Right lobe of liver (tissue), 6 donors: ENCODE measurements around the gene HIF3A. TPM values are rescaled to one million over a fixed set of nuclear protein-coding genes. Genes with fewer than 3 reads are reported as not detected.

Source experiments
- ATAC-seq, 4 donors: fragments of 200-7000 bp; cut with Tn5 transposase; one replicate each; pipeline ENCODE4 v1.9.1; 2020; ENCODE audit warnings: mild to moderate bottlenecking in 4 of 4, moderate library complexity in 4 of 4
- DNase-seq, 3 donors: peaks; one replicate each; pipeline ENCODE4 v3.0.0-alpha.2; 2020
- H3K27ac ChIP-seq, 3 donors: fragments of 200-600 bp; one replicate each; pipeline ENCODE4 v1.8.0; 2022
- H3K27me3 ChIP-seq, 2 donors: fragments of 200-600 bp; one replicate each; pipeline ENCODE4 v1.8.0; 2022
- H3K36me3 ChIP-seq, 4 donors: fragments of 200-600 bp; sonication (generic) in 1 of 4; one replicate each; pipeline versions ENCODE4 v1.5.1 to v1.8.0; 2017 to 2022; ENCODE audit warnings: control low read depth in 1 of 4
- H3K4me1 ChIP-seq, 4 donors: fragments of 200-600 bp; sonication (generic) in 1 of 4; one replicate each; pipeline versions ENCODE4 v1.5.1 to v1.8.0; 2017 to 2022; ENCODE audit warnings: control low read depth in 1 of 4
- H3K4me3 ChIP-seq, 3 donors: fragments of 200-600 bp; one replicate each; pipeline ENCODE4 v1.8.0; 2022
- H3K9me3 ChIP-seq, 4 donors: fragments of 200-600 bp; sonication (generic) in 1 of 4; one replicate each; pipeline versions ENCODE4 v1.5.1 to v1.8.0; 2017 to 2022; ENCODE audit warnings: control low read depth in 1 of 4
- POLR2A ChIP-seq: fragments of 450-650 bp; IDR thresholded peaks from one replicate; pipeline ENCODE4 v1.6.1; 2017; ENCODE audit warnings: antibody characterized with exemption, mild to moderate bottlenecking
- WGBS: methylation state at CpG from one replicate; pipeline ENCODE4 v1.1.6; 2018; ENCODE audit warnings: low coverage, low lambda C conversion rate; ENCODE audit not compliant: insufficient coverage; ENCODE audit errors: missing lambda C conversion rate; 5-methylcytosine and 5-hydroxymethylcytosine counted together
- intact Hi-C, 2 donors: fragments of 100-400 bp; cut with DNase I; formaldehyde crosslinking; loops; one replicate each; pipeline versions ENCODE4 v1.11.2 to v1.14.1; 2022
- total RNA-seq, 6 experiments: library from RNA; depleted of rRNA in 2 of 6; stranded (reverse); fragments of >200 nt in 2 of 6; fragmentation: NEBNext Ultra II Directional in 3 of 6; extraction: Animal tissue kit (Norgen Biotek cat#: 25700) in 3 of 6; gene quantifications; one replicate each; pipeline versions ENCODE4 v1.1.0 to v1.2.4, GENCODE V29; 2016 to 2023
- TF ChIP-seq, protein P1 (sequence below), 4 donors: fragments of 200-600 bp in 3 of 4; fragments of 450-650 bp in 1 of 4; IDR thresholded peaks; one replicate each; pipeline versions ENCODE4 v1.5.1 to v1.8.0; 2016 to 2022; ENCODE audit warnings: antibody characterized with exemption in 4 of 4, mild to moderate bottlenecking in 2 of 4
- donor health status: DM: no; HTN: yes; CAD: no.
- donor health status: DM: no; HTN: no; CAD: no.
- donor health status: DM: no; HTN: no; CAD: no.
- donor health status: DM: no; HTN: yes; CAD: no.
- donor health status: DM: no; HTN: yes; CAD: no.

The HIF3A gene
- total RNA-seq, 6 experiments from 2014 or later, result 0.47 to 9.2 (median 4.5) TPM

DNA sequence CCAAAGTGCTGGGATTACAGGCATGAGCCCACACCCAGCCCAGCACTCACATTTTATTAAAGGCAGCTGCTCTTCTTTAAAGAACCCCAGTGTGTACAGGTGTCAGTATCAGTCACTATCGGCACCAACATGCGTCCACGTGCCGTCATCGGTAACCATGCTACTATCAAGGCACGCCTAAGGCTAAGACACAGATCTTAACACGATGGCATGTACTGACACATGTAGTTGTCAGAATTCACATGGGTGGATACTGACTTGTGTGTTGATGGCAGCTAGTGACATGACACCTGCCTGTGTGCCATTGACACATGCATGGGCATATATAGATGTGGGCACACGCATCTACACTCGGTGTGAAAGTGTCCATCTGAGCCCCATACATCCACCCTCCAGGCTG is 12.2 kb upstream of the HIF3A start:
- Histone ChIP-seq H3K9me3 (no peaks in the 10 kb centered on the region), H3K27ac (no peak overlapping the region)

DNA sequence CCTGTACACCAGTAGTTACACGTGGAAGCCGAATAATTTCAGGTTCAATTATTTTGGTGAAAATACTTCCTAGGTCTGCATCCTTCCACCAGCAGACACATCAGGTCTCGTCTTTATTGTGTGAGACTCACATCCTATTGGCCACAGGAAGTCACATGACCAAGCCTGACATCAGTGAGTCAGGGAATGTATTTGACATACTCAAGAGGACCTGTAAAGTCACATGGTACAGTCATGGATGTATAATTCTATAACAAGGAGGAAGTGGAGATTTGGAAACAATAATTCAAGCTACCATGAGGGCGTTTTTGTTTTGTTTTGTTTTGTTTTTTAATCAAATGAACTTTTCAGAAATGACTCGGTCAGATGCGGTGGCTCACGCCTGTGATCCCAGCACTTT is 9.3 kb upstream of the HIF3A start:
- Histone ChIP-seq H3K9me3 (no peaks in the 10 kb centered on the region), H3K27me3 (no peaks in the 10 kb centered on the region), H3K36me3 (no peaks in the 10 kb centered on the region), H3K4me1 (no peaks in the 10 kb centered on the region), H3K27ac (no peak overlapping the region), H3K4me3 (no peak overlapping the region)
- TF ChIP-seq, protein P1, sequence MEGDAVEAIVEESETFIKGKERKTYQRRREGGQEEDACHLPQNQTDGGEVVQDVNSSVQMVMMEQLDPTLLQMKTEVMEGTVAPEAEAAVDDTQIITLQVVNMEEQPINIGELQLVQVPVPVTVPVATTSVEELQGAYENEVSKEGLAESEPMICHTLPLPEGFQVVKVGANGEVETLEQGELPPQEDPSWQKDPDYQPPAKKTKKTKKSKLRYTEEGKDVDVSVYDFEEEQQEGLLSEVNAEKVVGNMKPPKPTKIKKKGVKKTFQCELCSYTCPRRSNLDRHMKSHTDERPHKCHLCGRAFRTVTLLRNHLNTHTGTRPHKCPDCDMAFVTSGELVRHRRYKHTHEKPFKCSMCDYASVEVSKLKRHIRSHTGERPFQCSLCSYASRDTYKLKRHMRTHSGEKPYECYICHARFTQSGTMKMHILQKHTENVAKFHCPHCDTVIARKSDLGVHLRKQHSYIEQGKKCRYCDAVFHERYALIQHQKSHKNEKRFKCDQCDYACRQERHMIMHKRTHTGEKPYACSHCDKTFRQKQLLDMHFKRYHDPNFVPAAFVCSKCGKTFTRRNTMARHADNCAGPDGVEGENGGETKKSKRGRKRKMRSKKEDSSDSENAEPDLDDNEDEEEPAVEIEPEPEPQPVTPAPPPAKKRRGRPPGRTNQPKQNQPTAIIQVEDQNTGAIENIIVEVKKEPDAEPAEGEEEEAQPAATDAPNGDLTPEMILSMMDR (IDR thresholded peaks at IDR 0.05), result no peak
- TF ChIP-seq POLR2A, result no peak
- intact Hi-C loops, result loop anchor here (10.0 kb wide), 3 partner anchors 57 to 207 kb away; partner anchors contain the start of genes PNMA8B (in 1 of the 2) and PPP5C (in 1 of the 2)
- DNase-seq, result no peak
- no peak for ATAC-seq
- 44% methylated on average over 7 of the region's 7 CpGs for WGBS

More for the DNA sequence above, 12.2 kb upstream of the HIF3A start:
- whole genome bisulfite sequencing, result 0% methylated on average over 1 of the region's 9 CpGs
- intact Hi-C loops, result loop anchor here (10.0 kb wide), 3 partner anchors 60 to 210 kb away; partner anchors contain the start of genes PNMA8B (in 1 of the 2) and PPP5C (in 1 of the 2)
- H3K4me1 ChIP-seq, result no peaks in the 10 kb centered on the region
- ATAC-seq, result no peak
- TF ChIP-seq POLR2A, result no peak
- TF ChIP-seq, protein P1 (IDR thresholded peaks at IDR 0.05), result no peak
- H3K36me3 ChIP-seq, result no peaks in the 10 kb centered on the region
- no peak overlapping the region for H3K4me3 ChIP-seq
- H3K27me3 ChIP-seq, result no peaks in the 10 kb centered on the region
- no peak for DNase-seq

DNA sequence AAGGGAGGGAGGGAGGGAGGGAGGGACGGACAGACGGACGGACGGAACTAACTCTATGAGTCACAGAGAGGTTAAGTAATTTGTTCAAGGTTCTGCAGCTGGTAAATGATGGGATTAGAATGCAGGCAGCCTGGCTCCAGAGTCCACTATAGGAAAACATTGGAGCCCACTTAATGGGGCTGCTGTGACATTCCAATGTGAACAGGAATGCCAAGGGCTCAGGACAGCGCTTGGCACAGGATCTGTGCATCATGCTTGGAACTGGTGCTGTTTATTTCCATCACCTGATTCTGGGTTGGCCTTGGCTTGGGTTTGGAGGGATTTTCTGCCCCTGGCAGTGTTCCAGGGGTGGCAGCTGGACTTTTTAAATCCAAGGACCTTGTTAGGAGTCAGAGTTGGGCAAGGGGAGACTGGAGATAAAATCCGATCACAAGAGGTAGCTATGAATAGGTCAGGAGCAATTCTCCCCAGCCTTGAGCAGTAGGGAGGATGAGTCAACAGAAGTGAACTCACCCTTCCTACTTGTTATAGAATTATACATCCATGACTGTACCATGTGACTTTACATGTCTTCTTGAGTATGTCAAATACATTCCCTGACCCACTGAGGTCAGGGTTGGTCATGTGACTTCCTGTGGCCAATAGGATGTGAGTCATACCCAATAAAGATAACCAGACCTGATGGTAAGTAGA is 7.8 kb upstream of the HIF3A start:
- 57% methylated on average over 3 of the region's 6 CpGs for WGBS
- intact Hi-C loops, result loop anchor here (10.0 kb wide), 3 partner anchors 56 to 206 kb away; partner anchors contain the start of genes PNMA8B (in 1 of the 2) and PPP5C (in 1 of the 2)
- H3K36me3 ChIP-seq, result no peaks in the 10 kb centered on the region
- no peak for DNase-seq
- H3K9me3 ChIP-seq, result no peaks in the 10 kb centered on the region
- ATAC-seq, result peak in 3 of 4 donors; percentile 50 to 83 (median 75)
- H3K27ac ChIP-seq, result no peak overlapping the region
- no peak overlapping the region for H3K4me3 ChIP-seq
- H3K27me3 ChIP-seq, result no peaks in the 10 kb centered on the region
- no peaks in the 10 kb centered on the region for H3K4me1 ChIP-seq
- TF ChIP-seq, protein P1 (IDR thresholded peaks at IDR 0.05), result no peak
- no peak for TF ChIP-seq POLR2A

DNA sequence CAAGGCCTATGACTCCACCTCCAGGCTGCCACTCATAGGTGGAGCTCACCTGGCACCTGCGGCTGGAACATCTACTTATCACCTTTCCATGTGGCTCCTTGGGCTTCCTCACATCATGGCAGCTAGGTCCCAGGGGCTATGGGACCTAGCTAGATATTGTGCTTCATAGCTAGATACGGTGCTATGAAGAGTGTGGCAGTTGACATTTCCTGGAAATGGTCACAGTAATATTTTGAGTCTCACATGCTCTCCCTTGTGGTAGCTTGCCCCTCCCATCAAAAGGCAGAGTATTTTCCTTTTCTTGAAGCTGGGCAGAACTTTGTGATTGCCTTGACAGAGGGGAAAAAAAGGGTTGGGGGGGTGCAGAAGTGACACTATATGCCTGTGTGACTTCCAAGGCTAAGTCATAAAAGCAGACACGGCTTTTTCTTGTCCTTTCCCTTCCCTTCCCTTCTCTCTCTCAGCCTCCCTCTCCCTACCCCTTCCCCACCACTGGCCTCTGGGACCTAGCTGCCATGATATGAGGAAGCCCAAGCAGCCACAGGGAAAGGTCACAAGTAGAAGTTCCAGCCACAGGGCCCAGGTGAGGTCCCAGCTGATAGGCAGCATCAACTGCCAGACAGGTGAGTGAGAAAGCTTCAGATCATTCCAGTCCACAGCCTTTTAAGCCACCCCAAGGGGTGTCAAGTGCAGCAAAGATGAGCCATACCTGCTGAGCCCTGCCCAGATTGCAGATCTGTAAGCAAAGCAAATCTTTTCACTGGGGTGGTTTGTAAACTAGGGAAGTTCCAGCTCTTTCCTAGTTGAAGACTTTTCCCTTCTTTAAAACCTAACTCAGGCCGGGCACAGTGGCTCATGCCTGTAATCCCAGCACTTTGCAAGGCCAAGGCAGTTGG is 6.9 kb upstream of the HIF3A start:
- Histone ChIP-seq H3K27me3 (no peaks in the 10 kb centered on the region), H3K4me1 (no peaks in the 10 kb centered on the region), H3K36me3 (no peaks in the 10 kb centered on the region), H3K9me3 (no peaks in the 10 kb centered on the region), H3K4me3 (no peak overlapping the region), H3K27ac (no peak overlapping the region)
- WGBS, result 56% methylated on average over 4 of the region's 4 CpGs
- ATAC-seq, result no peak
- TF ChIP-seq POLR2A, result no peak
- TF ChIP-seq, protein P1 (IDR thresholded peaks at IDR 0.05), result no peak
- no peak for DNase-seq
- intact Hi-C loops, result loop anchor here (10.0 kb wide), 3 partner anchors 55 to 205 kb away; partner anchors contain the start of genes PNMA8B (in 1 of the 2) and PPP5C (in 1 of the 2)
